DMS79 (cell line): Measurements from ENCODE around the gene BICDL1.

Experiments used
- DNase-seq: peaks from one replicate; lab custom pipeline; 2025; lab: John Stamatoyannopoulos, UW

The BICDL1 gene

GRCh38 chr12:120055231-120056000 lies 66.4 kb downstream of the BICDL1 start:
- no peak for DNase-seq

GRCh38 chr12:120056739-120057138 lies 67.7 kb downstream of the BICDL1 start:
- DNase-seq = peak; percentile 6

- no peak for DNase-seq
These were observed 71.2 kb downstream of the BICDL1 start for GRCh38 chr12:120060196-120060595.

DNA sequence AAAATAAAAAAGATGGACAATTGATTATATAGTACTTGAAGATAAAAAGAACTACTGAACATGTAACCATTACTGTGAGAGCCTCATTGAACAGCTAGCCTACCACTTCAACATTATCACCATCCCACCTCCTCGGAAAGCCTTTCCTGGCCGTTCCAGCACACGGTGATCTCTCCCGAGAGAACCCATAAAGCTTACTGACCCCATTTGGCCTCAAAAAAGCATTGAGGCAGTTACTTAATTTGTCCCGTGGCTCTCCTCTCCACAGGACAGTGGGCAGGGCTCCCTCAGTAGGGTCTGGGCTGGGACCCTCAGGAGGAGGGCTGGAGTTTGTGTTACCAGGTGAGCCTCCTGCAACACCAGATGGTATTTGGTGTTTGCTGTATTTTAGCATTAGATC lies 71.7 kb downstream of the BICDL1 start:
- no peak for DNase-seq

- no peak for DNase-seq
These were observed 72.7 kb downstream of the BICDL1 start for GRCh38 chr12:120061575-120062214.

- DNase-seq = no peak
These were observed 74.0 kb downstream of the BICDL1 start for GRCh38 chr12:120062976-120063579.

DNA sequence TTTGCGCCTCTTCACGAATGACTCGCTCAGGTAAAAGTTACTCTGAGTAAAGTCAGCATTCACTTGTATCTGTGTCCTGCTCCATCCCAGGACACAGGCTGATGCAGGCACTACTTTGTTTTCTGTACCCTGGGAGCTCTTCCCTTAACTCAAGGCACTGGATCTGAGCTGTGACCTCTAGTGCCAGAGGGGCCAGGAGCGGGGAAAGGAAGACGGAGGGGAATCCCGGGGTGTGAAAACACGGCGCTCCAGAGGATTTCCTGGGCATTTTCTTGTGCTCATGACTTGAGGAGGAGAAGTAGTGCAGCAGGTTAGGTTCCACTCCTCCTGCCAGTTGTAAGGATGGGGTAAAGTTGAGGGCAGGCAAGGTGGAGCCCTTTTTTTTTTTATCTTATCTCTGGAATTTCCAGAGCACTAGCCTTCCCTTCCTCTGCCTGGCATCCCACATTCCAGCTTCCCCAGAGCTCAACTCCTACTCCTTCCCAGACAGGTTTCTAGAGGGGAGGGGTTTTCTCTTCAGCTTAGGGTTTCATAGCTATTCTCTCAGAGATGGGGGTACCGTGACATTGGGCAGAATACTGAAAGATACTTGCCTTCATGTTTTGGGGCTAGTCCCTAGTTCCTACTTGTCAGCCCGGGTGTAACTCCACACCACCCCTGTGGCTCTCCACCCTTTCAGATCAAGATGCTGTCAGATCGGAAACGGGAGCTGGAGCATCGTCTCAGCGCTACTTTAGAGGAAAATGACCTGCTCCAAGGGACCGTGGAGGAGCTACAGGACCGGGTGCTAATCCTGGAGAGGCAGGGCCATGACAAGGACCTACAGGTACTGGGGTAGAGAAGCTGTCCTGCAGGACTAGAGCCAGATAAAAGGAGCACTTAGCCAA lies 75.3 kb downstream of the BICDL1 start:
- no peak for DNase-seq

DNA sequence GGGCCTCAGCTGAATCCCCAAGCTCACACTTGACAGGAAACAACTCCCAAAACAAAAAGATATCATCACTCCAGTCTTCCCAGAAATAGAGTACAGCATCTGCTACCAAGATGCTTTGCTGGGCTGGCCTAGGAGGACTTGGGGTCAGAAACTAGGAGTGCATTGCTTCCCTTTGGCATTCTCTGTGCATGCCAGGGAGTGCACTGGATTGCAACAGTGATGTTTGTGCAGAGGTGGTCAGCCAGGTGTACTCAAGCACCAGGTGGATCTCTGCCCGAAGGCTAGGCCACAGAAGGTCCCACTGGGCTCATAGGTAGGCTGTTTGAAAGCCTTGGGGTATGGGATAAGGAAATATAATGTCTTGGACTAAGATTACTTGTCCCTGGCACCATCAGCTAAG lies 76.4 kb downstream of the BICDL1 start:
- DNase-seq = no peak

- no peak for DNase-seq
These were observed 77.3 kb downstream of the BICDL1 start for GRCh38 chr12:120066341-120066740.

DNA sequence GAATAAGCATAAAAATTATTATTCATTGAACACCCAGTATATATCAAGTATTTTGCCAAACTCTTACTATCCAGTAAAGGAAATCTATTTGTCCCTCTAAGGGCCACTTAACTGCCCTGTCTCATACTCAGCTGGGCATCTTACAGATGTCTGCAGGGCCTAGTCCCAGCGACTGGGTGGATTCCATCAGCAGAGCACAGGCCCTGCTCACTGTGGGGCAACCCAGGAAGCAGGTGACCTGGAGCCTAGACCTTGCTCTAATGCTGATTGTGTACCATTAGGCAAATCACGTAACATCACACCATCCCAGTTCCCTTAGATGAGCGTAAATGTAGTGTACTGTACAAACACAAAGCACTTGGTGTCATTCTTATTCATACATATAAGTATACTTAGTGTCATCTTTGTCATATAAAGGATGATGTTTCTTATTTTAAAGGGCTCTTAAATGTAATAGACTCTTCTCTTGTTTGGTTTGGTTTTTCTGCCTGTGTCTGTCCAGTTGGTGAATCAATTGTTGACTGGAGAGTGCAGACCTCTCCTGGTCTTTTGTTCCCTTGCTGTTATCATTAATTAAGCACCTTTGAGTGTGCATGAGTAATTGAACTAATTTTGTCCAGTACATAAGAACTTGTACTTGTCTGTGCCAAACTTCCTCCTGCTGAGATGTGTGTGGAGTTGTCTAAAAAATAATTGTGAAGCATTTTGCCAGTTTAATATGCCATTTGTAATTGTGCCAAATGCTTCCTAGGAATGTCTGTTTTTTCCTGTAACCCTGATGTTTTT lies 78.2 kb downstream of the BICDL1 start:
- peak; percentile 75 for DNase-seq

DNA sequence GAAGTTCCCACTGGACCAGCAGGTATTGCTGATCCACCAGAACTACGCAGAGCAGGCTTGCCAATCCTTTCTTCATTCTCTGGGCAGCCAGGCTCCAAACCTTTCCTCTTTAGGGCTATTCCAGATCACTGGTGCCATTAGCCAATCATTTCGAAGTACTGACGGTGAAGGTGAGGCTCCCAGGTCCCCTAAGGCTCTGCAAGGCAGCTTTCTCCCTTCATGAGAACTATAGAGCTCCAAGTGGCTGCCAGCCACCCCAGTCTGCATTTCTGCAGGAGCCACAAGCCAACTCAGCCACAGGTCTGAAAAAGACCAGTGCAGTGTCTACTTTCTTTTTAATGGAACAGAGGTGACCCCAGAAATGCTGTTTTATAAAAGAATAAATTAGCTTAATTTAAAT lies 78.9 kb downstream of the BICDL1 start:
- DNase-seq = peak; percentile 44

DNA sequence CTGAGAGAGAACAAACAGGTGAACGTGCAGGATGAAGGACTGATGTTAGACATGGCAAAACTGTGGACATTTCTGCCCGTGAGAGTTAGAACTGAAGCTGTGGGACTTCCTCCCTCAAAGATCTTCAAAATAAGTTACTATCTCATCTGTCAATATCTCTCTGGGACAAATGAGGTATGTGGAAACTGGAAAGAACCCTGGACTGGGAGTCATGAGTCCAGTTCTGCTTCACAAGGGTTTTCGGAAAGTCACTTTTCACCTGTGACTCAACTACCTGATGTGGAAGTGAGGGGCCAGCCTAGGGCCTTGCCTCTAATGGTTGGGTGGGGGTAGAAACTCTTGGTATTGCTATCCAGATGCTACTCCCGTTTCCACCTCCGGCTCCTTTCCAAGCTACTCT lies 80.2 kb downstream of the BICDL1 start:
- no peak for DNase-seq

DNA sequence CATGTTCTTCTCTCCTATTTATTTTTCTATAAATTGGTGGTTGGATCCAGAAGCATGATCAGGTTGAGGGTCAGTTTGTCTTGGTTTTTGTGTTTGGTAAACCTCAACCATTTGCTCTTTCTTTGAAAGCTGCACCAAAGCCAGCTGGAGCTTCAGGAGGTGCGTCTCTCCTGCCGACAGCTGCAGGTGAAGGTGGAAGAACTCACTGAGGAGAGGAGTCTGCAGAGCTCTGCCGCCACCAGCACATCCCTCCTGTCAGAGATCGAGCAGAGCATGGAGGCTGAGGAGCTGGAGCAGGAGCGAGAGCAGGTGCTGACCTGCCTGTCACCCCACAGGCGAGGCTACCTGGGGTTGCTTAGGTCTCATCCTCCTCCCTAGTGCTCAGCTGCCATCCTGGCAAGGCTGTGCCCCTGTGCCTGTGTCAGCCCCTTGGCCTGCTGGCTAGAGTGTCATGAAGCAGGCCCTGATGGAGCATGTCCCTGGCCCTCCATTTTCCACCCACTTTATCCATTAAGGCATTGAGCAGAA lies 82.5 kb downstream of the BICDL1 start:
- no peak for DNase-seq

GRCh38 chr12:120072472-120073249 lies 83.6 kb downstream of the BICDL1 start:
- DNase-seq = no peak

- DNase-seq = no peak
These were observed 86.1 kb downstream of the BICDL1 start for GRCh38 chr12:120075034-120075616.

GRCh38 chr12:120076651-120077050 lies 87.6 kb downstream of the BICDL1 start:
- no peak for DNase-seq

GRCh38 chr12:120077260-120077659 lies 88.2 kb downstream of the BICDL1 start:
- DNase-seq = peak; percentile 6

GRCh38 chr12:120078868-120079267 lies 89.8 kb downstream of the BICDL1 start:
- no peak for DNase-seq

DNA sequence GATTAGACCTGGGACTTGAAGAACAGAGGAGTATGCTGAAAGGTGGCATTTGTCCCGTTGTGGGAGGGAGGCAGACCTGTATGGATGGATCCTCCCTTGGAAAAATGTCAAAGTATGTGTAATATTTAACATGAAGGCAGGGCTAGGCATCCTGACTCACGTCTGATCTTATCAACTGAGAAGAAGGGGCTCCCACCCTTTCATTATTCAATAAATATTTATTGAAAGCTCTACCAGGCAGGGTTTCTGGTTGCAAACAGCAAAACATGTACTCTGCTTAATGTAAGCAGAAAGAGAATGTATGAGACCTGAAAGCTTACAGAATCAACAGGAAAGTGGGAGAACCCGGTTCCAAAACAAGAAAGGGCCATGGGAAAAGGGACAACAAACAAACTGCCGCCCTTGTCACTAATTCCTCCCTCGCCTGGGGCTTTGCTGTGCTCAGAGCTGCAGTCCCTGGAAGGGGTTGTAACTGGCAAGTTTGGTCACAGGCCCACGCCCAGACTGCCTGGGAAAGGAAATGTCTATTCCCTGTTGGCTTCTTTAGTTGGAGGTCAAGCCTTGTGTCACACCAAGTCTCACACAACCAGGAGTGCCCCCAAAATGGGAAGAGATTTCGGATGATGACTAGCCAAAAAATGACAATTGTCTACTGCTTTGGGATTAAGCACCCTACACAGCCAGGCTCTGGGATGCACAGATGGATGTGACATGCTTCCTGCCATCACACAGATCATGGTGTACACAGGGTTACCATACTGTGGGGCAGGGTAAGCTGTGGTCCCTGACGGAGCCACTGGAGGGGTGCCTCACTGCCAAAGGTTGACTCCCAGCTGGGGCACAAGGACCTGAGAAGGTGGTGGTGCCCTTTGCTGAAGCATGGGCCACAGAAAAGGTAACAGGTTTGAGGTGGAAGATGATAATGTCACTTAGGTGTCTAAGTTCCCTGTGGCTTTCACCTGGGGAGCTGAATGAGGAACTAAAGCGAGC lies 90.7 kb downstream of the BICDL1 start:
- no peak for DNase-seq
